H1 (cell line): ENCODE data around the gene TAS2R50. TPM values are rescaled to one million over a fixed set of nuclear protein-coding genes. Genes with fewer than 3 reads are reported as not detected.

ENCODE experiments used
- EGR1 ChIP-seq: IDR thresholded peaks from 2 replicates; pipeline ENCODE4 v1.6.1; 2011; ENCODE audit warnings: low read depth, low read length, borderline replicate concordance
- JUN ChIP-seq: IDR thresholded peaks from 2 replicates; pipeline ENCODE4 v1.6.1; 2011; ENCODE audit warnings: low read depth, mild to moderate bottlenecking, improper control_type of control experiment, low read length
- polyA plus RNA-seq, 7 experiments: library from polyadenylated mRNA; depleted of rRNA in 3 of 7; stranded (reverse) in 5 of 7; unstranded in 2 of 7; fragments of >200 nt in 5 of 7; fragments of 200-250 nt in 2 of 7; gene quantifications; 1 replicate in 5 of 7; 2 replicates in 1 of 7; 4 replicates in 1 of 7; pipeline versions ENCODE4 v1.2.1 to v1.2.3, GENCODE V29; 2011 to 2013; ENCODE audit warnings: missing spikeins in 2 of 7, mixed read lengths in 2 of 7
- total RNA-seq: library from RNA; stranded (reverse); fragmentation: NEBNext Ultra II Directional; extraction: Animal tissue kit (Norgen Biotek cat#: 25700); gene quantifications from 2 replicates; pipeline ENCODE4 v1.2.1, GENCODE V29; 2021
- TF ChIP-seq, protein P1 (sequence below): fragments of 300-600 bp; sonication (generic); IDR thresholded peaks from 2 replicates; pipeline ENCODE4 v1.7.1; 2012; ENCODE audit warnings: low read length, moderate library complexity, mild to moderate bottlenecking, inconsistent platforms; ENCODE audit not compliant: insufficient replicate concordance

The TAS2R50 gene
- total and polyA plus RNA-seq, 2 of the 8 experiments (the other 6 are each of a cell fraction or from before 2014, with no cell fraction given): 0.11 to 0.50 TPM

DNA sequence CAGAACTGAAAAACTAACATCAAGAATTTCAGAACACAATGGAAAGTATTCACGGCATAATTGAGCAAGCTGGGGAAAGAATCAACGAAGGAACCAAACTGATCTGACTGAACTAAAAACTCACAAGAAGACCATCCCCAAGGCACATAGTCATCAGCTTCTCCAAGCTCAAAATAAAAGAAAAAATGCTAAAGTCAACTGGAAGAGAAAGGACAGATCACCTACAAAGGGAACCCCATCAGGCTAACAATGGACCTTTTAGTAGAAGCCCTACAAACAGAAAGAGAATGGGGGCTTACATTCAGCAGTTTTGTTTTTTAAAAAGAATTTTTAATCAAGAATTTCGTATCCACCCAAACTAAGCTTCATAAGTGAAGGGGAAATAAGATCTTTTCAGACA lies 11.7 kb downstream of the TAS2R50 start (continued):
- TF ChIP-seq, protein P1, sequence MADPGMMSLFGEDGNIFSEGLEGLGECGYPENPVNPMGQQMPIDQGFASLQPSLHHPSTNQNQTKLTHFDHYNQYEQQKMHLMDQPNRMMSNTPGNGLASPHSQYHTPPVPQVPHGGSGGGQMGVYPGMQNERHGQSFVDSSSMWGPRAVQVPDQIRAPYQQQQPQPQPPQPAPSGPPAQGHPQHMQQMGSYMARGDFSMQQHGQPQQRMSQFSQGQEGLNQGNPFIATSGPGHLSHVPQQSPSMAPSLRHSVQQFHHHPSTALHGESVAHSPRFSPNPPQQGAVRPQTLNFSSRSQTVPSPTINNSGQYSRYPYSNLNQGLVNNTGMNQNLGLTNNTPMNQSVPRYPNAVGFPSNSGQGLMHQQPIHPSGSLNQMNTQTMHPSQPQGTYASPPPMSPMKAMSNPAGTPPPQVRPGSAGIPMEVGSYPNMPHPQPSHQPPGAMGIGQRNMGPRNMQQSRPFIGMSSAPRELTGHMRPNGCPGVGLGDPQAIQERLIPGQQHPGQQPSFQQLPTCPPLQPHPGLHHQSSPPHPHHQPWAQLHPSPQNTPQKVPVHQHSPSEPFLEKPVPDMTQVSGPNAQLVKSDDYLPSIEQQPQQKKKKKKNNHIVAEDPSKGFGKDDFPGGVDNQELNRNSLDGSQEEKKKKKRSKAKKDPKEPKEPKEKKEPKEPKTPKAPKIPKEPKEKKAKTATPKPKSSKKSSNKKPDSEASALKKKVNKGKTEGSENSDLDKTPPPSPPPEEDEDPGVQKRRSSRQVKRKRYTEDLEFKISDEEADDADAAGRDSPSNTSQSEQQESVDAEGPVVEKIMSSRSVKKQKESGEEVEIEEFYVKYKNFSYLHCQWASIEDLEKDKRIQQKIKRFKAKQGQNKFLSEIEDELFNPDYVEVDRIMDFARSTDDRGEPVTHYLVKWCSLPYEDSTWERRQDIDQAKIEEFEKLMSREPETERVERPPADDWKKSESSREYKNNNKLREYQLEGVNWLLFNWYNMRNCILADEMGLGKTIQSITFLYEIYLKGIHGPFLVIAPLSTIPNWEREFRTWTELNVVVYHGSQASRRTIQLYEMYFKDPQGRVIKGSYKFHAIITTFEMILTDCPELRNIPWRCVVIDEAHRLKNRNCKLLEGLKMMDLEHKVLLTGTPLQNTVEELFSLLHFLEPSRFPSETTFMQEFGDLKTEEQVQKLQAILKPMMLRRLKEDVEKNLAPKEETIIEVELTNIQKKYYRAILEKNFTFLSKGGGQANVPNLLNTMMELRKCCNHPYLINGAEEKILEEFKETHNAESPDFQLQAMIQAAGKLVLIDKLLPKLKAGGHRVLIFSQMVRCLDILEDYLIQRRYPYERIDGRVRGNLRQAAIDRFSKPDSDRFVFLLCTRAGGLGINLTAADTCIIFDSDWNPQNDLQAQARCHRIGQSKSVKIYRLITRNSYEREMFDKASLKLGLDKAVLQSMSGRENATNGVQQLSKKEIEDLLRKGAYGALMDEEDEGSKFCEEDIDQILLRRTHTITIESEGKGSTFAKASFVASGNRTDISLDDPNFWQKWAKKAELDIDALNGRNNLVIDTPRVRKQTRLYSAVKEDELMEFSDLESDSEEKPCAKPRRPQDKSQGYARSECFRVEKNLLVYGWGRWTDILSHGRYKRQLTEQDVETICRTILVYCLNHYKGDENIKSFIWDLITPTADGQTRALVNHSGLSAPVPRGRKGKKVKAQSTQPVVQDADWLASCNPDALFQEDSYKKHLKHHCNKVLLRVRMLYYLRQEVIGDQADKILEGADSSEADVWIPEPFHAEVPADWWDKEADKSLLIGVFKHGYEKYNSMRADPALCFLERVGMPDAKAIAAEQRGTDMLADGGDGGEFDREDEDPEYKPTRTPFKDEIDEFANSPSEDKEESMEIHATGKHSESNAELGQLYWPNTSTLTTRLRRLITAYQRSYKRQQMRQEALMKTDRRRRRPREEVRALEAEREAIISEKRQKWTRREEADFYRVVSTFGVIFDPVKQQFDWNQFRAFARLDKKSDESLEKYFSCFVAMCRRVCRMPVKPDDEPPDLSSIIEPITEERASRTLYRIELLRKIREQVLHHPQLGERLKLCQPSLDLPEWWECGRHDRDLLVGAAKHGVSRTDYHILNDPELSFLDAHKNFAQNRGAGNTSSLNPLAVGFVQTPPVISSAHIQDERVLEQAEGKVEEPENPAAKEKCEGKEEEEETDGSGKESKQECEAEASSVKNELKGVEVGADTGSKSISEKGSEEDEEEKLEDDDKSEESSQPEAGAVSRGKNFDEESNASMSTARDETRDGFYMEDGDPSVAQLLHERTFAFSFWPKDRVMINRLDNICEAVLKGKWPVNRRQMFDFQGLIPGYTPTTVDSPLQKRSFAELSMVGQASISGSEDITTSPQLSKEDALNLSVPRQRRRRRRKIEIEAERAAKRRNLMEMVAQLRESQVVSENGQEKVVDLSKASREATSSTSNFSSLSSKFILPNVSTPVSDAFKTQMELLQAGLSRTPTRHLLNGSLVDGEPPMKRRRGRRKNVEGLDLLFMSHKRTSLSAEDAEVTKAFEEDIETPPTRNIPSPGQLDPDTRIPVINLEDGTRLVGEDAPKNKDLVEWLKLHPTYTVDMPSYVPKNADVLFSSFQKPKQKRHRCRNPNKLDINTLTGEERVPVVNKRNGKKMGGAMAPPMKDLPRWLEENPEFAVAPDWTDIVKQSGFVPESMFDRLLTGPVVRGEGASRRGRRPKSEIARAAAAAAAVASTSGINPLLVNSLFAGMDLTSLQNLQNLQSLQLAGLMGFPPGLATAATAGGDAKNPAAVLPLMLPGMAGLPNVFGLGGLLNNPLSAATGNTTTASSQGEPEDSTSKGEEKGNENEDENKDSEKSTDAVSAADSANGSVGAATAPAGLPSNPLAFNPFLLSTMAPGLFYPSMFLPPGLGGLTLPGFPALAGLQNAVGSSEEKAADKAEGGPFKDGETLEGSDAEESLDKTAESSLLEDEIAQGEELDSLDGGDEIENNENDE: no peak
- TF ChIP-seq EGR1 (no peak), JUN (no peak)
